HepG2 (cell line): Measurements from ENCODE around the gene RUFY2. TPM values are rescaled to one million over a fixed set of nuclear protein-coding genes. Genes with fewer than 3 reads are reported as not detected.

Experiments
- FOXC1 ChIP-seq: sonication (generic); formaldehyde crosslinking; IDR thresholded peaks from 2 replicates; pipeline ENCODE4 v1.8.0; 2022; ENCODE audit warnings: mild to moderate bottlenecking, missing genetic modification reagents, borderline replicate concordance
- GATA4 ChIP-seq: sonication (generic); IDR thresholded peaks from 2 replicates; pipeline ENCODE4 v1.6.1; 2016; ENCODE audit warnings: antibody characterized with exemption, low read depth, borderline replicate concordance
- GZF1 ChIP-seq: sonication (generic); formaldehyde crosslinking; IDR thresholded peaks from 2 replicates; pipeline ENCODE4 v1.5.1; 2020; ENCODE audit warnings: mild to moderate bottlenecking, missing genetic modification reagents
- HIVEP1 ChIP-seq: sonication (generic); formaldehyde crosslinking; IDR thresholded peaks from 2 replicates; pipeline ENCODE4 v1.4.0; 2020; ENCODE audit warnings: mild to moderate bottlenecking, missing genetic modification reagents
- KLF11 ChIP-seq: IDR thresholded peaks from 2 replicates; pipeline ENCODE4 v1.6.1; 2016; ENCODE audit warnings: missing compliant biosample characterization
- PPARG ChIP-seq: conservative IDR thresholded peaks from 2 replicates; pipeline ENCODE4 v1.6.1; 2016; ENCODE audit warnings: missing biosample characterization, missing genetic modification reagents
- SMAD3 ChIP-seq: sonication (generic); formaldehyde crosslinking; IDR thresholded peaks from 2 replicates; pipeline ENCODE4 v1.4.0; 2020; ENCODE audit warnings: missing genetic modification reagents
- SP1 ChIP-seq, 2 experiments: fragments of 450-650 bp in 1 of 2; sonication (generic) in 1 of 2; formaldehyde crosslinking in 1 of 2; IDR thresholded peaks; 2 replicates each; pipeline versions ENCODE4 v1.4.0 to v1.6.1; 2016 to 2020; ENCODE audit warnings: missing genetic modification reagents in 1 of 2
- SP5 ChIP-seq: IDR thresholded peaks from 2 replicates; pipeline ENCODE4 v1.6.1; 2016; ENCODE audit warnings: low read depth, borderline replicate concordance
- ZNF24 ChIP-seq: fragments of 450-650 bp; IDR thresholded peaks from 2 replicates; pipeline ENCODE4 v1.6.1; 2017; ENCODE audit warnings: antibody characterized with exemption, mild to moderate bottlenecking
- ZNF260 ChIP-seq: sonication (generic); formaldehyde crosslinking; IDR thresholded peaks from 2 replicates; pipeline ENCODE4 v1.4.0; 2020; ENCODE audit warnings: missing genetic modification reagents, low read depth, mild to moderate bottlenecking, borderline replicate concordance
- ZNF563 ChIP-seq: sonication (generic); formaldehyde crosslinking; IDR thresholded peaks from 2 replicates; pipeline ENCODE4 v1.8.0; 2022; ENCODE audit warnings: mild to moderate bottlenecking, moderate library complexity, missing genetic modification reagents
- ZNF782 ChIP-seq: sonication (generic); formaldehyde crosslinking; IDR thresholded peaks from 2 replicates; pipeline ENCODE4 v1.4.0; 2020; ENCODE audit warnings: missing genetic modification reagents, mild to moderate bottlenecking, borderline replicate concordance
- polyA plus RNA-seq, 8 experiments: library from polyadenylated mRNA; depleted of rRNA in 3 of 8; stranded (reverse) in 7 of 8; unstranded in 1 of 8; fragments of >200 nt; fragmentation: Illumina TruSeq in 4 of 8; extraction: Trizol in 4 of 8; gene quantifications; 2 replicates each; pipeline versions ENCODE4 v1.2.1 to v1.2.3, GENCODE V29; 2011 to 2016; ENCODE audit warnings: low read depth in 4 of 8, missing spikeins in 1 of 8, mixed read lengths in 1 of 8; ENCODE audit not compliant: insufficient read depth in 1 of 8
- total RNA-seq, 5 experiments: library from RNA; depleted of rRNA; stranded (reverse); fragments of >200 nt; fragmentation: Illumina TruSeq; extraction: Trizol; gene quantifications; 2 replicates each; pipeline ENCODE4 v1.2.3, GENCODE V29; 2016; ENCODE audit warnings: low read depth in 1 of 5
- TF ChIP-seq, protein P1 (sequence below): sonication (generic); formaldehyde crosslinking; IDR thresholded peaks from 2 replicates; pipeline ENCODE4 v1.8.0; 2022; ENCODE audit warnings: mild to moderate bottlenecking, missing genetic modification reagents; ENCODE audit not compliant: insufficient replicate concordance
- TF ChIP-seq, protein P2 (sequence below): sonication (generic); formaldehyde crosslinking; IDR thresholded peaks from 2 replicates; pipeline ENCODE4 v1.4.0; 2020; ENCODE audit warnings: missing genetic modification reagents, borderline replicate concordance
- TF ChIP-seq, protein P3 (sequence below): sonication (generic); formaldehyde crosslinking; conservative IDR thresholded peaks from 2 replicates; pipeline ENCODE4 v1.5.0; 2020; ENCODE audit warnings: missing genetic modification reagents
- TF ChIP-seq, protein P4 (sequence below): IDR thresholded peaks from 2 replicates; pipeline ENCODE4 v1.4.0; 2020; ENCODE audit warnings: mild to moderate bottlenecking, missing genetic modification reagents

The RUFY2 gene
- total and polyA plus RNA-seq, 2 of the 13 experiments (the other 11 are each of a cell fraction or from before 2014, with no cell fraction given) = 10.1 to 16.1 TPM

DNA sequence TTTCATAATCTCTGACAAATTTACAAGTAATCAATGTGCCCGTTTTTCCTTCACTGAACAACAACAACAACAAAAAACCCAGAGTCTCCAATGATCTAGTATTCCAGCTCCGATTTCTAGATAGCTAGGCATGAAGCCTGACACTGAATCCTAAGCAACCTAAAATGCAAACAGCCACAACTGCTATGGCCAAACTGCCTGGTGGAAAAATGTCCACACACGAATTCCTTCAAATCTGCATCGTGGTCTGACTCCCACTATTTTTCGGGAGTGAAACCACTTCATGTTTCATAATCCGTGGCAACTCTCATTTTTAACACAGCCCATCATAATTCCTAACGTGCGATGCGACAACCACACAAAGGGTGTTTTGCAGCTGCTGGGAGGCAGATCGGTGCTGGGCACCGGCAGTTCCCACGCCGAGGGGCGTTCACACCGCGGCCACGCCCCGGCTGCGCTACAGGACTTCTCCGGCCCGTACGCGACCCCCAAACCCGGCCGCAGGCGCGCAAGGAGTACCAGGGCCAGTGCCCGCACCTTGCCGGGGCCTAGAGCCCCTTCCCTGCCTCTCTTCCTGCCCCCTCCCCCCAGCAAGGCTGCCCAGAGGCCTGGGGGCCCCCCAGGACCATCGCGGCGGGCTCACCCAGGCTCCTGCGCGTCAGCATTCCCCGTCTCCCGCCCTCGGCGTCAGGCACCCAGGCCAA is 814 bp downstream of the RUFY2 start (continued):
- no peak for TF ChIP-seq PPARG
- TF ChIP-seq, protein P1, sequence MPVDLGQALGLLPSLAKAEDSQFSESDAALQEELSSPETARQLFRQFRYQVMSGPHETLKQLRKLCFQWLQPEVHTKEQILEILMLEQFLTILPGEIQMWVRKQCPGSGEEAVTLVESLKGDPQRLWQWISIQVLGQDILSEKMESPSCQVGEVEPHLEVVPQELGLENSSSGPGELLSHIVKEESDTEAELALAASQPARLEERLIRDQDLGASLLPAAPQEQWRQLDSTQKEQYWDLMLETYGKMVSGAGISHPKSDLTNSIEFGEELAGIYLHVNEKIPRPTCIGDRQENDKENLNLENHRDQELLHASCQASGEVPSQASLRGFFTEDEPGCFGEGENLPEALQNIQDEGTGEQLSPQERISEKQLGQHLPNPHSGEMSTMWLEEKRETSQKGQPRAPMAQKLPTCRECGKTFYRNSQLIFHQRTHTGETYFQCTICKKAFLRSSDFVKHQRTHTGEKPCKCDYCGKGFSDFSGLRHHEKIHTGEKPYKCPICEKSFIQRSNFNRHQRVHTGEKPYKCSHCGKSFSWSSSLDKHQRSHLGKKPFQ (CRISPR knock-in tag) = peak; percentile 100
- TF ChIP-seq SP1 (IDR thresholded peaks at IDR 0.05) = no peak
- TF ChIP-seq SP1 (CRISPR knock-in tag; IDR thresholded peaks at IDR 0.05) = peak; percentile 37; the same call in 1 of the 2 replicates
- TF ChIP-seq SMAD3 (CRISPR knock-in tag) = no peak
- TF ChIP-seq, protein P2, sequence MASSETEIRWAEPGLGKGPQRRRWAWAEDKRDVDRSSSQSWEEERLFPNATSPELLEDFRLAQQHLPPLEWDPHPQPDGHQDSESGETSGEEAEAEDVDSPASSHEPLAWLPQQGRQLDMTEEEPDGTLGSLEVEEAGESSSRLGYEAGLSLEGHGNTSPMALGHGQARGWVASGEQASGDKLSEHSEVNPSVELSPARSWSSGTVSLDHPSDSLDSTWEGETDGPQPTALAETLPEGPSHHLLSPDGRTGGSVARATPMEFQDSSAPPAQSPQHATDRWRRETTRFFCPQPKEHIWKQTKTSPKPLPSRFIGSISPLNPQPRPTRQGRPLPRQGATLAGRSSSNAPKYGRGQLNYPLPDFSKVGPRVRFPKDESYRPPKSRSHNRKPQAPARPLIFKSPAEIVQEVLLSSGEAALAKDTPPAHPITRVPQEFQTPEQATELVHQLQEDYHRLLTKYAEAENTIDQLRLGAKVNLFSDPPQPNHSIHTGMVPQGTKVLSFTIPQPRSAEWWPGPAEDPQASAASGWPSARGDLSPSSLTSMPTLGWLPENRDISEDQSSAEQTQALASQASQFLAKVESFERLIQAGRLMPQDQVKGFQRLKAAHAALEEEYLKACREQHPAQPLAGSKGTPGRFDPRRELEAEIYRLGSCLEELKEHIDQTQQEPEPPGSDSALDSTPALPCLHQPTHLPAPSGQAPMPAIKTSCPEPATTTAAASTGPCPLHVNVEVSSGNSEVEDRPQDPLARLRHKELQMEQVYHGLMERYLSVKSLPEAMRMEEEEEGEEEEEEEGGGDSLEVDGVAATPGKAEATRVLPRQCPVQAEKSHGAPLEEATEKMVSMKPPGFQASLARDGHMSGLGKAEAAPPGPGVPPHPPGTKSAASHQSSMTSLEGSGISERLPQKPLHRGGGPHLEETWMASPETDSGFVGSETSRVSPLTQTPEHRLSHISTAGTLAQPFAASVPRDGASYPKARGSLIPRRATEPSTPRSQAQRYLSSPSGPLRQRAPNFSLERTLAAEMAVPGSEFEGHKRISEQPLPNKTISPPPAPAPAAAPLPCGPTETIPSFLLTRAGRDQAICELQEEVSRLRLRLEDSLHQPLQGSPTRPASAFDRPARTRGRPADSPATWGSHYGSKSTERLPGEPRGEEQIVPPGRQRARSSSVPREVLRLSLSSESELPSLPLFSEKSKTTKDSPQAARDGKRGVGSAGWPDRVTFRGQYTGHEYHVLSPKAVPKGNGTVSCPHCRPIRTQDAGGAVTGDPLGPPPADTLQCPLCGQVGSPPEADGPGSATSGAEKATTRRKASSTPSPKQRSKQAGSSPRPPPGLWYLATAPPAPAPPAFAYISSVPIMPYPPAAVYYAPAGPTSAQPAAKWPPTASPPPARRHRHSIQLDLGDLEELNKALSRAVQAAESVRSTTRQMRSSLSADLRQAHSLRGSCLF = 0 out of 2 replicates have a peak, but pooled peaks have one; percentile 35
- TF ChIP-seq GATA4 = 0 out of 2 replicates have a peak, but pooled peaks have one; percentile 2
- TF ChIP-seq, protein P3, sequence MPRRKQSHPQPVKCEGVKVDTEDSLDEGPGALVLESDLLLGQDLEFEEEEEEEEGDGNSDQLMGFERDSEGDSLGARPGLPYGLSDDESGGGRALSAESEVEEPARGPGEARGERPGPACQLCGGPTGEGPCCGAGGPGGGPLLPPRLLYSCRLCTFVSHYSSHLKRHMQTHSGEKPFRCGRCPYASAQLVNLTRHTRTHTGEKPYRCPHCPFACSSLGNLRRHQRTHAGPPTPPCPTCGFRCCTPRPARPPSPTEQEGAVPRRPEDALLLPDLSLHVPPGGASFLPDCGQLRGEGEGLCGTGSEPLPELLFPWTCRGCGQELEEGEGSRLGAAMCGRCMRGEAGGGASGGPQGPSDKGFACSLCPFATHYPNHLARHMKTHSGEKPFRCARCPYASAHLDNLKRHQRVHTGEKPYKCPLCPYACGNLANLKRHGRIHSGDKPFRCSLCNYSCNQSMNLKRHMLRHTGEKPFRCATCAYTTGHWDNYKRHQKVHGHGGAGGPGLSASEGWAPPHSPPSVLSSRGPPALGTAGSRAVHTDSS (CRISPR knock-in tag) = no peak
- TF ChIP-seq ZNF260 (CRISPR knock-in tag) = no peak
- TF ChIP-seq, protein P4, sequence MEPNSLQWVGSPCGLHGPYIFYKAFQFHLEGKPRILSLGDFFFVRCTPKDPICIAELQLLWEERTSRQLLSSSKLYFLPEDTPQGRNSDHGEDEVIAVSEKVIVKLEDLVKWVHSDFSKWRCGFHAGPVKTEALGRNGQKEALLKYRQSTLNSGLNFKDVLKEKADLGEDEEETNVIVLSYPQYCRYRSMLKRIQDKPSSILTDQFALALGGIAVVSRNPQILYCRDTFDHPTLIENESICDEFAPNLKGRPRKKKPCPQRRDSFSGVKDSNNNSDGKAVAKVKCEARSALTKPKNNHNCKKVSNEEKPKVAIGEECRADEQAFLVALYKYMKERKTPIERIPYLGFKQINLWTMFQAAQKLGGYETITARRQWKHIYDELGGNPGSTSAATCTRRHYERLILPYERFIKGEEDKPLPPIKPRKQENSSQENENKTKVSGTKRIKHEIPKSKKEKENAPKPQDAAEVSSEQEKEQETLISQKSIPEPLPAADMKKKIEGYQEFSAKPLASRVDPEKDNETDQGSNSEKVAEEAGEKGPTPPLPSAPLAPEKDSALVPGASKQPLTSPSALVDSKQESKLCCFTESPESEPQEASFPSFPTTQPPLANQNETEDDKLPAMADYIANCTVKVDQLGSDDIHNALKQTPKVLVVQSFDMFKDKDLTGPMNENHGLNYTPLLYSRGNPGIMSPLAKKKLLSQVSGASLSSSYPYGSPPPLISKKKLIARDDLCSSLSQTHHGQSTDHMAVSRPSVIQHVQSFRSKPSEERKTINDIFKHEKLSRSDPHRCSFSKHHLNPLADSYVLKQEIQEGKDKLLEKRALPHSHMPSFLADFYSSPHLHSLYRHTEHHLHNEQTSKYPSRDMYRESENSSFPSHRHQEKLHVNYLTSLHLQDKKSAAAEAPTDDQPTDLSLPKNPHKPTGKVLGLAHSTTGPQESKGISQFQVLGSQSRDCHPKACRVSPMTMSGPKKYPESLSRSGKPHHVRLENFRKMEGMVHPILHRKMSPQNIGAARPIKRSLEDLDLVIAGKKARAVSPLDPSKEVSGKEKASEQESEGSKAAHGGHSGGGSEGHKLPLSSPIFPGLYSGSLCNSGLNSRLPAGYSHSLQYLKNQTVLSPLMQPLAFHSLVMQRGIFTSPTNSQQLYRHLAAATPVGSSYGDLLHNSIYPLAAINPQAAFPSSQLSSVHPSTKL (CRISPR knock-in tag) = no peak
- TF ChIP-seq FOXC1 (CRISPR knock-in tag) = no peak
- TF ChIP-seq HIVEP1 (CRISPR knock-in tag) = 0 out of 2 replicates have a peak, but pooled peaks have one; percentile 45
- no peak for TF ChIP-seq ZNF24
- no peak for TF ChIP-seq GZF1 (CRISPR knock-in tag)
- TF ChIP-seq SP5 = no peak
- peak; percentile 22; the same call in 1 of the 2 replicates for TF ChIP-seq ZNF563
- 0 out of 2 replicates have a peak, but pooled peaks have one; percentile 17 for TF ChIP-seq ZNF782 (CRISPR knock-in tag)
- TF ChIP-seq KLF11 = no peak
